Skeletal muscle tissue (tissue), 4 donors: ENCODE measurements around the gene C14orf119. TPM values are rescaled to one million over a fixed set of nuclear protein-coding genes. Genes with fewer than 3 reads are reported as not detected.

Experiments used
- H3K27ac ChIP-seq: one replicate; pipeline ENCODE4 v1.7.0; 2013; ENCODE audit warnings: mild to moderate bottlenecking, low read depth, low read length, inconsistent platforms
- H3K27me3 ChIP-seq, 3 donors: one replicate each; pipeline ENCODE4 v1.7.0; 2013; ENCODE audit warnings: low read length in 3 of 3; ENCODE audit not compliant: control insufficient read depth in 3 of 3, insufficient read depth in 3 of 3
- H3K36me3 ChIP-seq, 3 donors: one replicate each; pipeline ENCODE4 v1.7.0; 2013; ENCODE audit warnings: low read length in 3 of 3; ENCODE audit not compliant: control insufficient read depth in 3 of 3, insufficient read depth in 3 of 3
- H3K4me1 ChIP-seq, 3 donors: one replicate each; pipeline ENCODE4 v1.7.0; 2013; ENCODE audit warnings: low read length in 3 of 3, mild to moderate bottlenecking in 3 of 3; ENCODE audit not compliant: control insufficient read depth in 3 of 3, insufficient read depth in 3 of 3
- H3K4me3 ChIP-seq, 3 donors: one replicate each; pipeline ENCODE4 v1.7.0; 2013; ENCODE audit warnings: low read length in 3 of 3
- H3K9ac ChIP-seq, 3 donors: one replicate each; pipeline ENCODE4 v1.7.0; 2013; ENCODE audit warnings: low read length in 3 of 3, mild to moderate bottlenecking in 3 of 3, moderate library complexity in 2 of 3, low read depth in 1 of 3
- H3K9me3 ChIP-seq, 3 donors: one replicate each; pipeline ENCODE4 v1.7.0; 2013; ENCODE audit warnings: low read length in 3 of 3; ENCODE audit not compliant: control insufficient read depth in 3 of 3
- total RNA-seq: library from RNA; depleted of rRNA; stranded (reverse); fragments of >200 nt; gene quantifications from one replicate; pipeline ENCODE4 v1.2.3, GENCODE V29; 2014
- donor health status: Osteomylitis.

C14orf119 gene
- total RNA-seq, 1 donor from 2014 or later = 24.5 TPM

DNA sequence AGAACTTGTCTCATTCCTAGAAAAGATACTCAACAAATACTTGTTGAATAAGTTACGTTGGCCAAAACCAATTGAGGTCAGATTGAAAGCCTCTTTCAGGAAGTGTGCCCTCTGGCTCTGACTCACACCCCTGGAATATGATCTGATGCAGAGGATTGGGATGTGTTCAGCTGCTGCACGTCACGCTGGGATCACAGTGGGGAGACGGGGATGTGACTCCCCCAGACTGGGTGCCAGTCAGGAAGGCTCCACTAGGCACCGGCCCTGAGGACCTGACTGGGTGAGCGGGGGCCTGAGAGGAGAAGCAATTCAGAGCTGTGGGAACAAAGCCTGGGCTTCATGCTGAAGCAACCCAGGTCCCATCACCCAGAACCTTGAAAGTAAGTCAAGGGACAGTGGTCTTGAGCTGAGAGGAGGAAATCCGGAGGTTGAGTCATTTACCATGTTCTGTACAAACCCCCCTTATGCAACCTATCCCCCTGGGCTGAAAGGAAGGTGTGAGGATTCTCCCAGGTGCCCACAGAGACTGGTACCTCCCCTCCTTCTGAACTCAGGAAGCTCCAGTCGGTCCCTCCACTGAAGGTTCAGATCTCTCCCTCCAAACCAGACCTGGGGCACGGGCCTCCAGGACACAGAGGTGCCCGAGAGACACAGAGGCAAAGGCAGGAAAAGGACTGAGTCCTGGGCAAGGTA is 19.9 kb downstream of the C14orf119 start:
- H3K4me3 ChIP-seq = no peak overlapping the region
- H3K27ac ChIP-seq = no peak overlapping the region
- H3K27me3 ChIP-seq = peaks cover 0 to 17% (median 13%) of the 10 kb centered on the region in 3 donors
- H3K9me3 ChIP-seq = no peaks in the 10 kb centered on the region
- H3K36me3 ChIP-seq = no peaks in the 10 kb centered on the region
- no peak overlapping the region for H3K9ac ChIP-seq
- peaks cover 0 to 18% (median 4%) of the 10 kb centered on the region in 3 donors for H3K4me1 ChIP-seq

DNA sequence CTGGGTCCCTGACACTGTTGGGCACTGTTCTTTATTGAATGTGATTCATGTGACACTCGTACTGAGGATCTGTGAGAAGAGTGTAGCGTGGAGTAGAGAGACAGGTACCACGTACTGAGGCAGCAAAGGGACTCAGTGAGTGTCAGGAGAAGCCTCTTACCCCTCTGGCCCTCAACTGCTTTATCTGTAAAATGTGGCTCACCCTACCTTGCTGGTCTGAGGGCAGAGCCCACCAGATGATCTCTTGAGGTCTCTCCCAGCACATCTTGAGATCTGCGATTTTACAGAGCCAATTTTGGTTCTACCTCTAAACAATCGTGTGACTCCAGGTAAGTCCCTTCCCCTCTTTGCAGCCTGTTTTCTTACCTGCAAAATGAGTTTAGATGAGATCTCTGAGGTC is 20.6 kb downstream of the C14orf119 start:
- Histone ChIP-seq H3K9ac (no peak overlapping the region), H3K9me3 (no peaks in the 10 kb centered on the region), H3K4me1 (peaks cover 0 to 19% (median 4%) of the 10 kb centered on the region in 3 donors), H3K36me3 (no peaks in the 10 kb centered on the region), H3K27ac (no peak overlapping the region), H3K4me3 (no peak overlapping the region), H3K27me3 (peaks cover 0 to 15% (median 13%) of the 10 kb centered on the region in 3 donors)

DNA sequence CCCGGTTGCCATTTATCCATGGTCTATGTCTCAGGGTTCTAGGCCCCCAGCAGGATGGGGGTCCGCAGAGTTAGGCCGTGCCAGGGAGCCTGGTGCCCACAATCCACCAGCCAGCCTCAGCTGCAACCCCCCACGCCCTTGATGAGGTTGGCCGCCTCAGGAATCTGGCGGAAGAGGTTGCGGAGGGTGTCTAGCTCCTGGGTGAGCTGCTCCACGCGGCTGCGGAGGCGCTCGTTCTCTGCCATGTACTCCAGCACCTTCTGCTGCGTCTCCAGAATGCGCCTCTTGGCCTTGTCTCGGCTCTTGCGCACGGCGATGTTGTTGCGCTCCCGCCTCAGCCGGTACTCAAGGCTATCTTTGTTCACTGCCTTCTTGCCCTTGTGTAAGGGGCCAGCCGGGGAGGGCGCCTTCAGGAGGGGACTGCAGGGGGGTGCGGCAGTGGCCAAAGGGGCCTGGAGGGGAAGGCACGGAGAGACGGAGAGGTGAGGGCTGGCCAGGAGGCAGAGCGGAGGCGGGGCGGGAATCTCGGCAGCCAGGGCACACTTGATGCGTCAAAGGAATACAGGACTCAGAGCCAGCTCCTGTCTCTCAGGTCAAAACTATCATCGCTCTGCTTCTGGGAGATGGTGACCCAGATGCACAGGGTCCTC is 22.2 kb downstream of the C14orf119 start:
- Histone ChIP-seq H3K4me1 (peaks cover 3 to 28% (median 15%) of the 10 kb centered on the region in 3 donors), H3K36me3 (no peaks in the 10 kb centered on the region), H3K9ac (no peak overlapping the region), H3K4me3 (no peak overlapping the region), H3K27ac (no peak overlapping the region), H3K27me3 (peaks cover 0 to 10% (median 4%) of the 10 kb centered on the region in 3 donors), H3K9me3 (no peaks in the 10 kb centered on the region)

DNA sequence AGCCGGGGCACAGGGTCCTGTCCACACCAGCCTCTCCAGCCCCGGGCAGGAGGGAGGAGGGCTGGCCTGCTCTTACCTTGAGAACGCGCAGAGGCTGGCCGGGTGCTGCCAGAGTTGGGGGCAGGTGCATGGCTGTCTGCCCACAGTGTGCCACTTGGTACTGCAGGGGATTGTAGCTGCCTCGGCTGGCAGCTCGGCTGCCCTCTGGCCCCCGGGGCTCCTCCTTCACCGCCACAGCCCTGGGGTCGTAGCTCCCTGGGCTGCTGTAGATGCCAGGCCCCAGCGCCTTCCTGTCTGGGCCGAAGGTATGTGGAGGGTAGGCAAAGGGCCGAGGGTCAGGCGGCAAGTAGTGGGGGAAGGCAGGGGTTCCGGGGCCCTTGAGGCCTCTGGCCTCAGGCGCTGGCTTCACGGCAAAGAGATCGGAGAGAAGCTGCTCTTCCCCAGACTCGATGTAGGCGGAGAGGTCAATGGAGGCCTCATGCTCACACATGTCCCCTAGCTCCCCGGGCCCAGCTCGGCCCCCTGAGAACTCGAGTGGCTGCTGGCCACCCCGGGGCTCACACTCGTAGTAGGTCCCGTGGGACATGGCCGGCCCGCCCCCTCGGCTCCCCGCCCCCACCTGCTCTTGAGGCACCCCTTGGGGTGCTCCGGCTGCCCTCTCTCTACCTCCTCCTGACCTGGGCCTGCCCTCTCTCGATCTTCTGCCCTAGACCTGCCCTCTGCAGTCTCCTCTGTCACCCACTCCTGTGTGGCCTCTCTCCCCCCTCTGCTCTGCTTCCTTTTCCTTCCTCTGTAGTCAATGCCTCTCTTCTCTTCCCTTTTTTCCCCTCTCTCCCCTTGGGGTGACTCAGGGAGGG is 23.4 kb downstream of the C14orf119 start, which contains the start of gene CEBPE:
TSS of gene CEBPE (minus strand) at position 750 of the 857 bp plus-strand sequence. CDS start at position 586, 164 bp downstream.
- H3K27me3 ChIP-seq = peaks cover 0 to 4% (median 0%) of the 10 kb centered on the region in 3 donors
- no peak within 1 kb of the TSS for H3K27ac ChIP-seq
- no peaks in the 10 kb centered on the region for H3K36me3 ChIP-seq
- no peaks in the 10 kb centered on the region for H3K9me3 ChIP-seq
- peaks cover 7 to 36% (median 19%) of the 10 kb centered on the region in 3 donors for H3K4me1 ChIP-seq
- H3K4me3 ChIP-seq = no peak within 1 kb of the TSS
- H3K9ac ChIP-seq = no peak within 1 kb of the TSS

DNA sequence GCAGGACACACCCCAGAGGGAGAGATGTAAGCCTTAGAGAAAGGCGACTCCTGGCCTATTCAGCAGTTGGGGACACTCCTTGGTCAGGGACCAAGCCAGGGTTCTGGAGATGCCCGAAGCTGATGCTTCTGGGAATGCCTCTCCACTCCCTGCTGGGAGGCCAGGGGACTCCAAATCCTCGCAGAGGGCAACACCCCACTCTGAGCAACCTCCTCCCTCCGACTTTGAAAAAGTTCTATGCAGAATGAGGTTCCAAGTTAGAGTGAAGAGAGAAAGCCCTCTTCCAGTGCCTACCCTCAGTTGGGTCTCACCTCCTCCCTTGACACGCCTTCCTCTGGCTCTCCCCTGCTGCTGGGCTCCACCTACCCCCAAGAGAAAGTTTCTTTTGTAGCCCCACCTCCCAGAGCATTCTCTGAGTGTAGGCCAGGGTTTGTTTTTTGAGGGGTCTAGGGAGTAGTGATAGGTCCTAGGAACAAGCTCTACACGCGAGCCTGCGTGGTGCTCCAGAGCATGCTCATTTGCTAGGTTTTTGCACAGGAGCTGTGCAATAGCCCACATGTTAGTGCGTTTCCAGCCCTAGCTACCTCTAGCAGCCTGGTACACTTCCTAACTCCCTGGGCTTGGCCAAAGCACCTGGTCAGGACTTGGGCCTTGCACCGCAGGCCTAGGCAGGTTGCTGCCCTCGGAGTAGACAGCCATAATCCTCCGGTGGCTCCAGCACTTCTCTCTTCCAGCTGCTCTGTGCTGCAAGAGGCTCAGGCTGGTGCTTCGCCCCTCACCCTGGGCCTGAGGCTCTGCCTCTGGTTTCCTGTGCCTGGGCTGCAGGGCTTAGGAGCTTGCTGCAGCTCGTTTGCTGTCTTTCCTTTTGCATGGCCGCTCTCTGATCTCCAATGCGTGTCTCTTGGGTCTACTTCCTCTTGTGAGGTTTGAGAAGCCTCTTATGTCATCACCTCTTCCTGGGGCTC is 24.3 kb downstream of the C14orf119 start:
- no peaks in the 10 kb centered on the region for H3K9me3 ChIP-seq
- H3K36me3 ChIP-seq = no peaks in the 10 kb centered on the region
- H3K4me3 ChIP-seq = no peak overlapping the region
- H3K27ac ChIP-seq = no peak overlapping the region
- H3K4me1 ChIP-seq = peaks cover 15 to 43% (median 23%) of the 10 kb centered on the region in 3 donors
- no peak overlapping the region for H3K9ac ChIP-seq
- no peaks in the 10 kb centered on the region for H3K27me3 ChIP-seq

DNA sequence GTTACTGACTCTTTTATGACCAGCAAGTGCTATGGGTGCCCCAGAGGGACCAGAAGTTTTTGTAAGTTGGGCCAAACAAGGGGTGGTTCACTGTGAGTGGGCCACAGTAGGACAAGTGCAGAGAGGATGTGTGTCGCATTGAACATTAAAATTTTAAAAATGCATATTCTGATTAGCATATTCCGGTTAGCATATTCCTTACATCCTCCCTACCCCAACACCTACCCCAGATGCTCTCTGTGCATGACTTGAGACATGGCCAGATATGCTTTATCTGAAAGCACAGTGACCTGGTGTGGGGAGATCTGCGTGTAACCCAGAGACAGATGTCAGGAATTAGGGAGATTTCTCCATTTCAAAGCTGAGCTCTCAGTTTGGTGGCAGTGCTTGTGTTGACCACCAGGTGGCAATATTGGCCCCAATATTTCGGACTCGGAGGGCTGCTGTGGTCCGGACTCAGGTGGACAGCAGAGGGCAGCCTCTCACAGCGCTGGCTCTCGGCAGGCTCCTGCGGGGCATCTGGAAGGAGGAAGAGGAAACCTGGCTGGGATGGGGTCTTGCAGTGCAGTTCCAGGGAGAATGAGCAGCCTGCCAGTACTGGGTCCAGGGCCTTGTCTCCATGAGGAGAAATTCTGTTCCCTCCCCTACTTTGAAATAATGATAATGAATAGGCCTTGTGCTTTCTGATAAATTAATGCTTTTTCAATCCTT is 25.4 kb downstream of the C14orf119 start:
- H3K9ac ChIP-seq = peak overlapping the region in 1 of 3 donors; percentile 50
- no peaks in the 10 kb centered on the region for H3K36me3 ChIP-seq
- no peaks in the 10 kb centered on the region for H3K9me3 ChIP-seq
- peaks cover 19 to 38% (median 25%) of the 10 kb centered on the region in 3 donors for H3K4me1 ChIP-seq
- no peak overlapping the region for H3K4me3 ChIP-seq
- no peaks in the 10 kb centered on the region for H3K27me3 ChIP-seq
- H3K27ac ChIP-seq = no peak overlapping the region

DNA sequence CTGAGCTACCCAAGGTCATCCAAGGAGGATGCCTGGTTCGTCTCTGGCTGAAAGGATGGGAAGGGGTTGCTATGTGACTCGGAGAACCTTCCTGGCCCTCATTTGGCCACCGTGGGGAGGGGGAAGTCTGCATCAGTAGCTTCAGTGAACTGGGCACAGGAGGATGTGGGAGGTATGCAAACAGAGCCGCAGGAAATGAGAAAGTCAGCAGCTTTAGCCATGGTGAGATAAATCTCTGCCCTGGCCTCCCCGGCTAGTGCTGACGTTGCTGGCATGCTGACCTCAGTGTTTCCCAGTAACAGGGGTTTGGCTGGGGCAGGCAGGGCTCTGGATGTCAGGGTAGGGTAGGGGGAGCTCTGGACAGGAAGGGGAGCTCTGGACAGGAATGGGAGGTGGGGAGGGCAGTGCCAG is 26.1 kb downstream of the C14orf119 start:
- Histone ChIP-seq H3K9ac (peak overlapping the region in 1 of 3 donors; percentile 50), H3K4me1 (peaks cover 24 to 44% (median 31%) of the 10 kb centered on the region in 3 donors), H3K36me3 (no peaks in the 10 kb centered on the region), H3K27ac (no peak overlapping the region), H3K4me3 (peak overlapping the region in 1 of 3 donors; percentile 6), H3K9me3 (no peaks in the 10 kb centered on the region), H3K27me3 (no peaks in the 10 kb centered on the region)

DNA sequence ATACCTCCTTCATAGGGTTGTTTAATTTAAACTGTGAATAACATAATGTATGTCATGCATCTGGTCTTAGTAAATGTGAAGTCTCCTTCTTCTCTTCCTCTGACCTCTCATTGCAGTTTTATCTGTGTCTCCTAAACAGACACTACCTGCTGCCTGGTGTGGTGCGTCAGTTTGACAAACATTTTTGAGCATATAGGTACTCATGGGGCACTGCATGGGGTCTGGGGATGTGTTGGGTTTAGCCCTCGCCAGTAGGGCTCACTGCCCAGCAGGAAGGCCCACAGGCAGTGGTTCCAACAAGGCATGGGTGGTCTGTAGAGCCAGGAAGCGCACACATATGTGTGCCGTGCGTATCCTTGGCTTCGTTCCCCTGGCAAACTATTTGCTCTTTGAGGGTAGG is 26.8 kb downstream of the C14orf119 start:
- Histone ChIP-seq H3K4me3 (no peak overlapping the region), H3K36me3 (peaks cover 5 to 6% (median 5%) of the 10 kb centered on the region in 3 donors), H3K9me3 (no peaks in the 10 kb centered on the region), H3K27me3 (no peaks in the 10 kb centered on the region), H3K4me1 (peaks cover 31 to 51% (median 37%) of the 10 kb centered on the region in 3 donors), H3K9ac (no peak overlapping the region), H3K27ac (no peak overlapping the region)
